Measurements from ENCODE around the gene DNAH1. TPM values are rescaled to one million over a fixed set of nuclear protein-coding genes. Genes with fewer than 3 reads are reported as not detected.

The DNAH1 gene
- total RNA-seq, 2 donors from 2014 or later, result 5.6 to 18.7 TPM

- no peaks in the 10 kb centered on the region for H3K36me3 ChIP-seq
- H3K27me3 ChIP-seq (replicated peaks; ENCODE audit: insufficient read depth), result no peaks in the 10 kb centered on the region
- no peak within 1 kb of the TSS for H3K27ac ChIP-seq
- peak; percentile 67 for DNase-seq (ENCODE audit: low spot score)
- H3K4me1 ChIP-seq (replicated peaks), result no peaks in the 10 kb centered on the region
- WGBS, result 27% methylated on average over 19 of the region's 19 CpGs
- H3K9me3 ChIP-seq, result no peaks in the 10 kb centered on the region
- TF ChIP-seq POLR2A (IDR thresholded peaks at IDR 0.05), result peak; percentile 58
- peak in 3 of 4 experiments; percentile 14 to 84 (median 71) for TF ChIP-seq CTCF (IDR thresholded peaks at IDR 0.05)
- peak; percentile 55 for TF ChIP-seq POLR2AphosphoS5 (IDR thresholded peaks at IDR 0.05)
- intact Hi-C loops (cut with DNase I), result no loop called here
- no peak within 1 kb of the TSS for H3K4me3 ChIP-seq
Observed at GRCh38 chr3:52444860-52445793, 129.0 kb downstream of the DNAH1 start, which contains the start of gene SEMA3G. SEMA3G (minus strand) TSS chr3:52445103; CDS start chr3:52445027, 76 bp downstream.

GRCh38 chr3:52446042-52446441, 129.9 kb downstream of the DNAH1 start:
- Histone ChIP-seq H3K9me3 (no peaks in the 10 kb centered on the region), H3K4me3 (no peak overlapping the region), H3K4me1 (replicated peaks) (no peaks in the 10 kb centered on the region), H3K27me3 (replicated peaks; ENCODE audit: insufficient read depth) (no peaks in the 10 kb centered on the region), H3K27ac (no peak overlapping the region), H3K36me3 (no peaks in the 10 kb centered on the region)
- 94% methylated on average over 4 of the region's 4 CpGs for WGBS
- TF ChIP-seq POLR2AphosphoS5 (IDR thresholded peaks at IDR 0.05), result no peak
- TF ChIP-seq CTCF (IDR thresholded peaks at IDR 0.05), result no peak
- intact Hi-C loops (cut with DNase I), result loop anchor here (2.0 kb wide), 1 partner anchor 17 kb away; no protein-coding TSS in a partner anchor
- DNase-seq (ENCODE audit: low spot score), result no peak

GRCh38 chr3:52446631-52447511, 130.8 kb downstream of the DNAH1 start:
- no peaks in the 10 kb centered on the region for H3K36me3 ChIP-seq
- 42% methylated on average over 12 of the region's 13 CpGs for WGBS
- H3K9me3 ChIP-seq, result no peaks in the 10 kb centered on the region
- intact Hi-C loops (cut with DNase I), result loop anchor here (2.0 kb wide), 1 partner anchor 18 kb away; no protein-coding TSS in a partner anchor
- no peak for TF ChIP-seq POLR2AphosphoS5 (IDR thresholded peaks at IDR 0.05)
- TF ChIP-seq CTCF (IDR thresholded peaks at IDR 0.05), result peak; percentile 97 to 100 (median 98)
- peak; percentile 39 for DNase-seq (ENCODE audit: low spot score)
- H3K4me3 ChIP-seq, result no peak overlapping the region
- no peaks in the 10 kb centered on the region for H3K4me1 ChIP-seq (replicated peaks)
- no peak overlapping the region for H3K27ac ChIP-seq
- H3K27me3 ChIP-seq (replicated peaks; ENCODE audit: insufficient read depth), result no peaks in the 10 kb centered on the region

GRCh38 chr3:52447512-52448355, 131.6 kb downstream of the DNAH1 start:
- Histone ChIP-seq H3K36me3 (no peaks in the 10 kb centered on the region), H3K9me3 (no peaks in the 10 kb centered on the region), H3K27ac (no peak overlapping the region), H3K4me3 (no peak overlapping the region), H3K4me1 (replicated peaks) (no peaks in the 10 kb centered on the region), H3K27me3 (replicated peaks; ENCODE audit: insufficient read depth) (no peaks in the 10 kb centered on the region)
- no peak for DNase-seq (ENCODE audit: low spot score)
- intact Hi-C loops (cut with DNase I), result loop anchor here (2.0 kb wide), 1 partner anchor 19 kb away; no protein-coding TSS in a partner anchor
- no peak for TF ChIP-seq CTCF (IDR thresholded peaks at IDR 0.05)
- 71% methylated on average over 12 of the region's 12 CpGs for WGBS

MicroRNAs within 50 kb of the gene (microRNA counts, 767-probe panel; counts per million panel counts)
- microRNA hsa-let-7g-5p, result 7,184 to 7,589 counts per million in 2 donors

Small RNA genes lying within 50 kb of the gene (microRNA-seq; reads per million reads assigned to microRNA genes)
- gene MIR135A1, result not detected
- gene MIRLET7G, result 218,727 reads per million, percentile 100 among the genes with 10 or more reads in this experiment

Small RNA genes lying within 50 kb of the gene (small RNA-seq; reads per million reads assigned to genes)
- 0 to 0.50 reads per million in 2 donors for gene MIR135A1
- 1,427 to 1,643 reads per million in 2 donors for gene MIRLET7G

Other genes starting within 250 kb of the DNAH1 start
- gene POC1A, start 161.9 kb upstream of the DNAH1 start, total RNA-seq, result 1 to 10 TPM; 2.5 to 5.3 TPM
- gene ALAS1, start 118.2 kb upstream of the DNAH1 start, total RNA-seq, result 10 to 100 TPM; 39.8 to 58.8 TPM
- gene TLR9, start 90.7 kb upstream of the DNAH1 start, total RNA-seq, result under 1 TPM in 1 of 2 donors, not detected in 1; 0.17 TPM
- 10 to 100 TPM; 60.9 to 65.5 TPM for gene TWF2, start 77.2 kb upstream of the DNAH1 start, total RNA-seq
- gene PPM1M, start 70.6 kb upstream of the DNAH1 start, total RNA-seq, result 10 to 100 TPM; 22.4 to 33.2 TPM
- gene WDR82, start 37.7 kb upstream of the DNAH1 start, total RNA-seq, result 10 to 100 TPM; 52.4 to 86.9 TPM
- gene GLYCTK, start 28.5 kb upstream of the DNAH1 start, total RNA-seq, result 10 to 100 TPM in 1 of 2 donors, 1 to 10 TPM in 1; 7.3 to 12.2 TPM
- 100 to 1,000 TPM in 1 of 2 donors, 10 to 100 TPM in 1; 70.1 to 107 TPM for gene BAP1, start 93.7 kb downstream of the DNAH1 start, total RNA-seq
- 100 to 1,000 TPM in 1 of 2 donors, 1 to 10 TPM in 1; 6.4 to 176 TPM for gene PHF7, start 94.3 kb downstream of the DNAH1 start, total RNA-seq
- 1 to 10 TPM; 3.5 to 7.6 TPM for gene SEMA3G, start 128.8 kb downstream of the DNAH1 start, total RNA-seq
- gene TNNC1, start 137.7 kb downstream of the DNAH1 start, total RNA-seq, result 100 to 1,000 TPM in 1 of 2 donors, 1 to 10 TPM in 1; 2.7 to 109 TPM
- 100 to 1,000 TPM; 107 to 277 TPM for gene NISCH, start 139.3 kb downstream of the DNAH1 start, total RNA-seq
- 10 to 100 TPM; 21.8 to 68.6 TPM for gene STAB1, start 179.0 kb downstream of the DNAH1 start, total RNA-seq
- 100 to 1,000 TPM in 1 of 2 donors, 10 to 100 TPM in 1; 70.8 to 117 TPM for gene NT5DC2, start 217.5 kb downstream of the DNAH1 start, total RNA-seq
- 10 to 100 TPM in 1 of 2 donors, 1 to 10 TPM in 1; 3.0 to 16.5 TPM for gene UQCC5, start 220.3 kb downstream of the DNAH1 start, total RNA-seq